PC-9 (cell line): ENCODE measurements around the gene SPATA6.

ENCODE experiments used
- EZH2 ChIP-seq: fragments of 200-600 bp; sonication (generic); IDR thresholded peaks from 2 replicates; pipeline ENCODE4 v1.8.0; 2017; ENCODE audit warnings: antibody characterized with exemption, low read depth
- TF ChIP-seq, protein P1 (sequence below): fragments of 200-600 bp; sonication (generic); conservative IDR thresholded peaks from 2 replicates; pipeline ENCODE4 v1.6.1; 2017; ENCODE audit warnings: mixed run types, antibody characterized with exemption, mild to moderate bottlenecking, moderate library complexity

DNA sequence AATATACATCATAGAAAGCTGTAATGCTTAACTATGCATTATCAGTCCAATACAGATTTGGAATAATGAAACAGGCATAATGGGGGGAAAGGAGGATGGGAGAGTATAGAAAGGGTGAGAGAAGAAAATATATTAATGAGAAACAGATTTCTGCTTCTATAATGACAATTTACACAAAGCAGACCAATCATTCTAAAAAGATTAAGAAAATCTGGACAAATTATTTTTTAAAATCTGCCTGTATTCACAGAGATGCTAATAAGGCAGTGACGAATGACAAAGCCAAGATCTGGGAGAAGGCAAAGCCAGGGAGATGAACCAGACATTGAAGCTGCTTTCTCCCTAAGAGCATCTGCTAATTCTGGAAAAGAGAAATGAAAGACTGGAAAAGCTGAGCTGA lies 50.0 kb downstream of the SPATA6 start:
- TF ChIP-seq EZH2, result no peak
- TF ChIP-seq, protein P1, sequence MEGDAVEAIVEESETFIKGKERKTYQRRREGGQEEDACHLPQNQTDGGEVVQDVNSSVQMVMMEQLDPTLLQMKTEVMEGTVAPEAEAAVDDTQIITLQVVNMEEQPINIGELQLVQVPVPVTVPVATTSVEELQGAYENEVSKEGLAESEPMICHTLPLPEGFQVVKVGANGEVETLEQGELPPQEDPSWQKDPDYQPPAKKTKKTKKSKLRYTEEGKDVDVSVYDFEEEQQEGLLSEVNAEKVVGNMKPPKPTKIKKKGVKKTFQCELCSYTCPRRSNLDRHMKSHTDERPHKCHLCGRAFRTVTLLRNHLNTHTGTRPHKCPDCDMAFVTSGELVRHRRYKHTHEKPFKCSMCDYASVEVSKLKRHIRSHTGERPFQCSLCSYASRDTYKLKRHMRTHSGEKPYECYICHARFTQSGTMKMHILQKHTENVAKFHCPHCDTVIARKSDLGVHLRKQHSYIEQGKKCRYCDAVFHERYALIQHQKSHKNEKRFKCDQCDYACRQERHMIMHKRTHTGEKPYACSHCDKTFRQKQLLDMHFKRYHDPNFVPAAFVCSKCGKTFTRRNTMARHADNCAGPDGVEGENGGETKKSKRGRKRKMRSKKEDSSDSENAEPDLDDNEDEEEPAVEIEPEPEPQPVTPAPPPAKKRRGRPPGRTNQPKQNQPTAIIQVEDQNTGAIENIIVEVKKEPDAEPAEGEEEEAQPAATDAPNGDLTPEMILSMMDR, result no peak
